GM10248 (cell line): ENCODE data around the gene MMP12.

Source experiments
- CTCF ChIA-PET: fragments of 300-600 bp; sonication (Branson Sonifier 250); formaldehyde crosslinking; extraction: SDS; loops from one replicate; lab custom pipeline; 2021; ENCODE audit warnings: antibody characterized with exemption; lab: Yijun Ruan, JAX
- POLR2A ChIA-PET: fragments of 350-650 bp; sonication (Branson Sonifier 250); formaldehyde crosslinking; extraction: SDS; loops from one replicate; lab custom pipeline; 2020; ENCODE audit warnings: antibody characterized with exemption; lab: Yijun Ruan, JAX
- DNase-seq: peaks from one replicate; pipeline ENCODE4 v3.0.0; 2012; ENCODE audit errors: extremely low spot score
- CTCF ChIP-seq: IDR thresholded peaks from 2 replicates; pipeline ENCODE4 v1.5.1; 2012; ENCODE audit warnings: mild to moderate bottlenecking, low read depth; ENCODE audit errors: extremely low read depth, missing control alignments, control extremely low read depth

MMP12 gene

DNA sequence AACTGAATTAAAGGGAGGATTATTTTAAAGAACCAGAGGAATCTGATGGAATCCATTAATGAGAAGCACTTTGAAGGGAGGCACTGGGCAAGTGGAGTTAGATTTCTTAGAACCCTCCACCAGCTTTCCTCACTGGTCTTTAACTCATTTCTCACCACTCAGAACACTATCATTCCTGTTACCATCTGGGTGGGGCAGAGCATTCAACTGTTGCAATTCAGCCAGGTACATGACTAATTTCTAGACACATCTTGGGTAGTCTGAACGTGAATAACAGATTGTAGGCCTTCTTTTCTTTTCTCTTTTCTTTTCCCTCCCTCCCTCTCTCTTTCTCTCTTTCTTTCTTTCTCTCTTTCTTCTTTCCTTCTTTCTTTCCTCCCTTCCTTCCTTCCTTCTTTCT is 61.3 kb downstream of the MMP12 start:
- no peak for DNase-seq
- TF ChIP-seq CTCF, result no peak
- POLR2A ChIA-PET, result no interaction called here
- CTCF ChIA-PET, result interaction anchor here (1.5 kb wide), 1 partner anchor 127 kb away, joined by 6 read pairs; no protein-coding TSS in a partner anchor
